NCI-H2029 (cell line): Measurements from ENCODE around the gene FHDC1.

ENCODE experiments used
- DNase-seq: peaks from one replicate; lab custom pipeline; 2025; lab: John Stamatoyannopoulos, UW

The FHDC1 gene

GRCh38 chr4:152981278-152981677 is 45.2 kb downstream of the FHDC1 start:
- no peak for DNase-seq

- DNase-seq, result no peak
These were observed 45.7 kb downstream of the FHDC1 start for GRCh38 chr4:152981842-152982241.

GRCh38 chr4:152983221-152983620 is 47.1 kb downstream of the FHDC1 start:
- DNase-seq, result no peak

- DNase-seq, result no peak
These were observed 47.8 kb downstream of the FHDC1 start for GRCh38 chr4:152983774-152984411.

- DNase-seq, result no peak
These were observed 52.8 kb downstream of the FHDC1 start for GRCh38 chr4:152988721-152989553.

- no peak for DNase-seq
These were observed 53.4 kb downstream of the FHDC1 start for GRCh38 chr4:152989554-152989970.

- DNase-seq, result no peak
These were observed 54.5 kb downstream of the FHDC1 start for GRCh38 chr4:152990471-152991131.

- DNase-seq, result no peak
These were observed 55.3 kb downstream of the FHDC1 start for GRCh38 chr4:152991398-152991797.

- DNase-seq, result peak; percentile 88
These were observed 55.9 kb downstream of the FHDC1 start for GRCh38 chr4:152992027-152992426.

GRCh38 chr4:152992466-152992865 is 56.3 kb downstream of the FHDC1 start:
- DNase-seq, result no peak

- no peak for DNase-seq
These were observed 57.9 kb downstream of the FHDC1 start for GRCh38 chr4:152994038-152994437.

GRCh38 chr4:152996111-152996571 is 60.0 kb downstream of the FHDC1 start:
- DNase-seq, result peak; percentile 16

GRCh38 chr4:152996672-152997071 is 60.5 kb downstream of the FHDC1 start:
- no peak for DNase-seq

GRCh38 chr4:152997288-152997687 is 61.2 kb downstream of the FHDC1 start:
- no peak for DNase-seq

GRCh38 chr4:152997771-152998487 is 61.8 kb downstream of the FHDC1 start:
- DNase-seq, result peak; percentile 36

- DNase-seq, result no peak
These were observed 62.7 kb downstream of the FHDC1 start for GRCh38 chr4:152998861-152999260.

GRCh38 chr4:152999346-153000075 is 63.4 kb downstream of the FHDC1 start:
- no peak for DNase-seq

- DNase-seq, result no peak
These were observed 63.9 kb downstream of the FHDC1 start for GRCh38 chr4:153000076-153000420.

- no peak for DNase-seq
These were observed 65.5 kb downstream of the FHDC1 start for GRCh38 chr4:153001626-153002025.

GRCh38 chr4:153002110-153002509 is 66.0 kb downstream of the FHDC1 start:
- DNase-seq, result no peak

GRCh38 chr4:153004081-153004850 is 68.1 kb downstream of the FHDC1 start:
- peak; percentile 27 for DNase-seq
